Brain microvascular endothelial cell (primary cell): ENCODE data around the gene ITCH.

Experiments
- DNase-seq: peaks from one replicate; pipeline ENCODE4 v3.0.0-alpha.2; 2020
- H3K27ac ChIP-seq: fragments of 250-450 bp; sonication (Bioruptor Pico); 2 replicates; pipeline ENCODE4 v1.5.1; 2020; ENCODE audit warnings: mild to moderate bottlenecking, moderate library complexity
- H3K27me3 ChIP-seq: fragments of 250-450 bp; sonication (Bioruptor Pico); replicated peaks from 2 replicates; pipeline ENCODE4 v1.5.1; 2020; ENCODE audit warnings: mild to moderate bottlenecking
- H3K36me3 ChIP-seq: fragments of 250-450 bp; sonication (Bioruptor Pico); replicated peaks from 2 replicates; pipeline ENCODE4 v1.5.1; 2020; ENCODE audit warnings: mild to moderate bottlenecking
- H3K4me3 ChIP-seq: 2 replicates; pipeline ENCODE4 v1.5.1; 2011; ENCODE audit warnings: low read depth, mild to moderate bottlenecking, control low read depth, low read length, moderate library complexity
- in situ Hi-C: cut with HindIII; loops from 2 replicates; pipeline ENCODE4 v1.10.0; 2017; ENCODE audit warnings: low sequenced_read_pairs, low pct_ligation_motif_present
- TF ChIP-seq, protein P1 (sequence below): IDR thresholded peaks from 2 replicates; pipeline ENCODE4 v1.5.1; 2011; ENCODE audit warnings: low read depth, mild to moderate bottlenecking, moderate library complexity, low read length, control low read depth, inconsistent platforms; ENCODE audit errors: missing control alignments

The ITCH gene

GRCh38 chr20:34532756-34533155, 169.7 kb downstream of the ITCH start:
- TF ChIP-seq, protein P1, sequence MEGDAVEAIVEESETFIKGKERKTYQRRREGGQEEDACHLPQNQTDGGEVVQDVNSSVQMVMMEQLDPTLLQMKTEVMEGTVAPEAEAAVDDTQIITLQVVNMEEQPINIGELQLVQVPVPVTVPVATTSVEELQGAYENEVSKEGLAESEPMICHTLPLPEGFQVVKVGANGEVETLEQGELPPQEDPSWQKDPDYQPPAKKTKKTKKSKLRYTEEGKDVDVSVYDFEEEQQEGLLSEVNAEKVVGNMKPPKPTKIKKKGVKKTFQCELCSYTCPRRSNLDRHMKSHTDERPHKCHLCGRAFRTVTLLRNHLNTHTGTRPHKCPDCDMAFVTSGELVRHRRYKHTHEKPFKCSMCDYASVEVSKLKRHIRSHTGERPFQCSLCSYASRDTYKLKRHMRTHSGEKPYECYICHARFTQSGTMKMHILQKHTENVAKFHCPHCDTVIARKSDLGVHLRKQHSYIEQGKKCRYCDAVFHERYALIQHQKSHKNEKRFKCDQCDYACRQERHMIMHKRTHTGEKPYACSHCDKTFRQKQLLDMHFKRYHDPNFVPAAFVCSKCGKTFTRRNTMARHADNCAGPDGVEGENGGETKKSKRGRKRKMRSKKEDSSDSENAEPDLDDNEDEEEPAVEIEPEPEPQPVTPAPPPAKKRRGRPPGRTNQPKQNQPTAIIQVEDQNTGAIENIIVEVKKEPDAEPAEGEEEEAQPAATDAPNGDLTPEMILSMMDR, result no peak
- DNase-seq, result no peak
- in situ Hi-C loops, result no loop called here
- Histone ChIP-seq H3K27me3 (no peaks in the 10 kb centered on the region), H3K36me3 (peaks cover 83% of the 10 kb centered on the region), H3K4me3 (no peak overlapping the region), H3K27ac (no peak overlapping the region)

- TF ChIP-seq, protein P1, result no peak
- in situ Hi-C loops, result no loop called here
- no peak overlapping the region for H3K4me3 ChIP-seq
- no peak for DNase-seq
- H3K27ac ChIP-seq, result no peak overlapping the region
- H3K36me3 ChIP-seq, result peaks cover 86% of the 10 kb centered on the region
- H3K27me3 ChIP-seq, result no peaks in the 10 kb centered on the region
Observed at GRCh38 chr20:34534391-34535165, 171.5 kb downstream of the ITCH start.

DNA sequence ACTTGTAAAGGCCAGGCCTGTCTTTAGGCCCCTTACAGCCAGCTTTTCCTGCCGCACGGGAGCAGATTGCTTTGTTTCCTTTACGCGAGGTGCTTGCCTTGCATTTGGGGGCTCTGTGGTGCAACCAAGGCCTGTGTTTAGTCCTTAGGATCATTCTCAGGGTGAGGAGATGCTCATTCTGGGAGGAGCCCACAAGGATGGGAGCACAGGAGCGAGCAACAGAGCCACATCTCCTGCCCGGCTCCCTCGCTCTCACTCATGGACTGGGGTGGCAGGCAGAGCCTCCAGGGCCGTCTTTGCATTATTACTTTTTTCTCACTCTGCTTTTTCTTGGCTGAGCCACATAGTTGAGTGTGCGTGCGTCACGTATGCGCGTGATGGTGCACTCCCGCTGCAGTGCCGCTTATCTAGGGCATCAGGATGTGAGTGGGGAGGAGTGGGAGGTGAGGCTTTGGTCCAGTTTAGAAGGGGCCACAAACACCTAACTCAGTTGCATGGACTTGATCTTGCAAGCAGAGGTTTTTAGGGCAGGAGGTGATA, 172.3 kb downstream of the ITCH start:
- Histone ChIP-seq H3K4me3 (no peak overlapping the region), H3K36me3 (peaks cover 86% of the 10 kb centered on the region), H3K27me3 (no peaks in the 10 kb centered on the region), H3K27ac (no peak overlapping the region)
- in situ Hi-C loops, result no loop called here
- TF ChIP-seq, protein P1, result no peak
- DNase-seq, result no peak

DNA sequence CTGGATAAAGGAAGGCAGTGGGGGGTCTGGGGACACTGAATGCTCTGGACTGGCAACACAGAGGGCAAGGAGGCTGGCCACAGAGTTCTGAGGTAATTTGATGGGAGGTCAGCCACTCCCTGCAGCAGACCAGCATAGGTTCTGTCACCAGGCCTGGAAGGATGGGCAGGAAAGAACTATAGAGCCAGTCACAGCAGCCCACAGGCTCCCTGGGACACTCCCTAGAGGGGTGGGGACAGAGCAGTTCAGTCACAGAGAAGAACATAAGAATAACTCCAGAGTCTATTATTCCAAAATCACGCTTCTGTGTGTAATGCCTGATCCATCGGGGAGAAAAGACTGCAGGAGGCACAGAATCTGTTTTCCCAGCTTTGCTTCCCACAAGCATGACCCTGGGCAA, 172.8 kb downstream of the ITCH start:
- in situ Hi-C loops, result no loop called here
- no peaks in the 10 kb centered on the region for H3K27me3 ChIP-seq
- no peak overlapping the region for H3K4me3 ChIP-seq
- TF ChIP-seq, protein P1, result no peak
- H3K36me3 ChIP-seq, result peaks cover 86% of the 10 kb centered on the region
- H3K27ac ChIP-seq, result no peak overlapping the region
- no peak for DNase-seq

DNA sequence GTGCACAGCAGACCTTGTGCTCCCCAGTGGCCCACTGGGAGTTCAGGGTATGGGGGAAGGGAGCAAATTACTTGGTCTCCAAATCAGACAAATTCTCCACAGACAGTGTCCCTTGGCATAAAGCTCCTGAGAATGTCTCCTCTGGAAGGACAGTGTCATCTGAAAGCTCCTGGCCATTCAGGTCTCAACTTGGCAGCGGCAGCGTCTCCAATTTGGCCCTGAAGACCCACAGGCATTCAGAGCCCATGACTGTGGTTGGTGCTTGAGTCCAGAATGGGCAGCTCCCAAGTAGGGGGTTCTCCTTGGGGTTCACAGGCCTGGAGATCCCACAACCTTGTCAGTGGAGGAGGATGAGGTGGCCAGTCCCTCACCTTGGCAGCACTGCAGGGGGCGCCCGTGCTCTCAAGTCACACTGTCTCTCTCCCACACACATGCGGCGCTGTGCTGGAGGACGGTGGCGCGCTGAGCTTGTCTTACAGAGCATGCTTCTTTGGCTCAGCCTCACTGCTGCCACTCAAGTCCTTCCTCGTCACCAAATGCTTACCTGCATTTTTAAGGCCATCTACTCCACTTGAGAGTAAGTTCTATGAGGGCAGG, 173.8 kb downstream of the ITCH start:
- H3K4me3 ChIP-seq, result no peak overlapping the region
- TF ChIP-seq, protein P1, result peak; percentile 60
- H3K27me3 ChIP-seq, result no peaks in the 10 kb centered on the region
- in situ Hi-C loops, result no loop called here
- DNase-seq, result peak; percentile 21
- H3K27ac ChIP-seq, result no peak overlapping the region
- peaks cover 90% of the 10 kb centered on the region for H3K36me3 ChIP-seq
